Adrenal gland (tissue), 5 donors: ENCODE results near the gene DUS2.

Experiments used
- CTCF ChIP-seq, 6 experiments: fragments of 450-650 bp in 4 of 6; fragments of 200-600 bp in 2 of 6; sonication (generic) in 1 of 6; IDR thresholded peaks; 1 replicate in 5 of 6; 2 replicates in 1 of 6; pipeline versions ENCODE4 v1.5.1 to v1.8.0; 2016 to 2021; ENCODE audit warnings: antibody characterized with exemption in 6 of 6, mild to moderate bottlenecking in 2 of 6, moderate library complexity in 1 of 6
- POLR2A ChIP-seq, 2 donors: fragments of 450-650 bp; IDR thresholded peaks; one replicate each; pipeline ENCODE4 v1.6.1; 2017; ENCODE audit warnings: antibody characterized with exemption in 2 of 2, mild to moderate bottlenecking in 2 of 2, moderate library complexity in 1 of 2
- donor health status: DM: no; HTN: no; CAD: no.

- TF ChIP-seq POLR2A (IDR thresholded peaks at IDR 0.05) (no peak), CTCF (IDR thresholded peaks at IDR 0.05) (no peak)
These were observed 60.2 kb downstream of the DUS2 start for GRCh38 chr16:68083239-68083781.
